Sciatic nerve (tissue), 2 donors: ENCODE measurements around the gene UTP15. TPM values are rescaled to one million over a fixed set of nuclear protein-coding genes. Genes with fewer than 3 reads are reported as not detected.

Experiments used
- ATAC-seq: fragments of 200-7000 bp; cut with Tn5 transposase; one replicate; pipeline ENCODE4 v1.9.1; 2020; ENCODE audit warnings: mild to moderate bottlenecking, moderate library complexity
- DNase-seq: peaks from one replicate; pipeline ENCODE4 v3.0.0-alpha.2; 2020; ENCODE audit warnings: low spot score
- intact Hi-C: fragments of 100-400 bp; cut with DNase I; formaldehyde crosslinking; loops from one replicate; pipeline ENCODE4 v1.14.2; 2022
- total RNA-seq: library from RNA; stranded (reverse); fragmentation: NEBNext Ultra II Directional; extraction: Animal tissue kit (Norgen Biotek cat#: 25700); gene quantifications from one replicate; pipeline ENCODE4 v1.2.1, GENCODE V29; 2021
- donor health status: DM: no; HTN: no; CAD: no.
- donor health status: DM: no; HTN: no; CAD: no.

The UTP15 gene
- total RNA-seq, 1 donor from 2014 or later: 18.5 TPM

GRCh38 chr5:73558950-73559349, 6.6 kb upstream of the UTP15 start:
- intact Hi-C loops: no loop called here
- DNase-seq (no peak), ATAC-seq (no peak)

GRCh38 chr5:73564018-73564417, 1.5 kb upstream of the UTP15 start:
- DNase-seq (no peak), ATAC-seq (no peak)
- intact Hi-C loops: no loop called here

- intact Hi-C loops: no loop called here
- DNase-seq: no peak
- peak; percentile 7 for ATAC-seq
Observed at GRCh38 chr5:73564675-73565074, 868 bp upstream of the UTP15 start.

GRCh38 chr5:73565969-73566547, 515 bp downstream of the UTP15 start:
- intact Hi-C loops: no loop called here
- DNase-seq (no peak), ATAC-seq (no peak)

GRCh38 chr5:73582285-73583145, 17.0 kb downstream of the UTP15 start:
- ATAC-seq (no peak), DNase-seq (no peak)
- intact Hi-C loops: no loop called here

- intact Hi-C loops: loop anchor here (5.0 kb wide), 1 partner anchor 204 kb away; no protein-coding TSS in a partner anchor
- ATAC-seq (no peak), DNase-seq (no peak)
Observed at GRCh38 chr5:73587923-73588322, 22.4 kb downstream of the UTP15 start.

GRCh38 chr5:73591102-73591695, 25.7 kb downstream of the UTP15 start:
- ATAC-seq: peak; percentile 90
- DNase-seq: no peak
- intact Hi-C loops: loop anchor here (10.0 kb wide), 1 partner anchor 1054 kb away; the partner anchor contains the start of gene ENC1

- DNase-seq (no peak), ATAC-seq (peak; percentile 47)
- intact Hi-C loops: loop anchor here (10.0 kb wide), 1 partner anchor 1053 kb away; the partner anchor contains the start of gene ENC1
Observed at GRCh38 chr5:73591698-73592501, 26.4 kb downstream of the UTP15 start.

- no peak for ATAC-seq
- no peak for DNase-seq
- intact Hi-C loops: loop anchor here (10.0 kb wide), 1 partner anchor 1052 kb away; the partner anchor contains the start of gene ENC1
Observed at GRCh38 chr5:73592551-73592950, 27.0 kb downstream of the UTP15 start.

- DNase-seq (no peak), ATAC-seq (no peak)
- intact Hi-C loops: loop anchor here (10.0 kb wide), 1 partner anchor 1048 kb away; the partner anchor contains the start of gene ENC1
Observed at GRCh38 chr5:73596705-73597328, 31.3 kb downstream of the UTP15 start.

- DNase-seq: no peak
- intact Hi-C loops: loop anchor here (10.0 kb wide), 1 partner anchor 1045 kb away; the partner anchor contains the start of gene ENC1
- no peak for ATAC-seq
Observed at GRCh38 chr5:73599380-73599779, 33.8 kb downstream of the UTP15 start.

- DNase-seq: no peak
- intact Hi-C loops: no loop called here
- no peak for ATAC-seq
Observed at GRCh38 chr5:73603998-73604397, 38.5 kb downstream of the UTP15 start.

- DNase-seq: no peak
- intact Hi-C loops: no loop called here
- peak; percentile 77 for ATAC-seq
Observed at GRCh38 chr5:73605223-73606087, 39.9 kb downstream of the UTP15 start.

GRCh38 chr5:73606206-73606753, 40.7 kb downstream of the UTP15 start:
- ATAC-seq (no peak), DNase-seq (no peak)
- intact Hi-C loops: no loop called here

GRCh38 chr5:73607228-73607627, 41.7 kb downstream of the UTP15 start:
- ATAC-seq (no peak), DNase-seq (no peak)
- intact Hi-C loops: no loop called here

GRCh38 chr5:73612799-73613198, 47.3 kb downstream of the UTP15 start:
- no peak for DNase-seq
- ATAC-seq: no peak
- intact Hi-C loops: no loop called here

- DNase-seq (no peak), ATAC-seq (no peak)
- intact Hi-C loops: no loop called here
Observed at GRCh38 chr5:73615085-73615484, 49.5 kb downstream of the UTP15 start.
